PC-3 (cell line): ENCODE results near the gene ULBP2. TPM values are rescaled to one million over a fixed set of nuclear protein-coding genes. Genes with fewer than 3 reads are reported as not detected.

Source experiments
- ATAC-seq: fragments of 200-7000 bp; cut with Tn5 transposase; 2 replicates; pipeline ENCODE4 v1.9.1; 2020; ENCODE audit warnings: mild to moderate bottlenecking, moderate library complexity
- BruUV-seq: library from RNA; stranded (reverse); fragments of 400-500 nt; replicated peaks from 2 replicates; lab custom pipeline; 2021; lab: Mats Ljungman, UMichigan
- CTCF ChIA-PET: fragments of 300-600 bp; sonication (Branson Sonifier 250); formaldehyde crosslinking; loops from one replicate; lab custom pipeline; 2022; ENCODE audit warnings: antibody characterized with exemption; lab: Charles Lee
- POLR2A ChIA-PET: fragments of 300-600 bp; sonication (Branson Sonifier 250); formaldehyde crosslinking; loops from one replicate; lab custom pipeline; 2022; ENCODE audit warnings: antibody characterized with exemption; ENCODE audit not compliant: unreplicated experiment; lab: Charles Lee
- DNase-seq: peaks from one replicate; pipeline ENCODE4 v3.0.0-alpha.2; 2015
- H2AFZ ChIP-seq: fragments of 300-600 bp; sonication (generic); 2 replicates; pipeline ENCODE4 v1.6.0; 2016; ENCODE audit warnings: antibody characterized with exemption, low read length
- H3F3A ChIP-seq: fragments of 300-600 bp; sonication (generic); one replicate; pipeline ENCODE4 v1.6.0; 2017; ENCODE audit warnings: antibody characterized with exemption, low read length, control low read depth, mild to moderate bottlenecking; ENCODE audit not compliant: unreplicated experiment
- H3K27ac ChIP-seq: fragments of 300-600 bp; sonication (generic); 2 replicates; pipeline ENCODE4 v1.5.1; 2016; ENCODE audit warnings: mild to moderate bottlenecking, low read length
- H3K27me3 ChIP-seq: fragments of 300-600 bp; sonication (generic); 2 replicates; pipeline ENCODE4 v1.6.1; 2016; ENCODE audit warnings: low read length, mixed read lengths
- H3K36me3 ChIP-seq: fragments of 300-600 bp; sonication (generic); 2 replicates; pipeline ENCODE4 v1.6.1; 2016; ENCODE audit warnings: low read depth, mixed run types, low read length, mixed read lengths
- H3K4me1 ChIP-seq: fragments of 300-600 bp; sonication (generic); 2 replicates; pipeline ENCODE4 v1.5.1; 2016; ENCODE audit warnings: low read length; ENCODE audit not compliant: insufficient read depth
- H3K4me2 ChIP-seq: fragments of 300-600 bp; sonication (generic); 2 replicates; pipeline ENCODE4 v1.6.0; 2016; ENCODE audit warnings: low read length
- H3K4me3 ChIP-seq: fragments of 300-600 bp; sonication (generic); 2 replicates; pipeline ENCODE4 v1.5.1; 2016; ENCODE audit warnings: mild to moderate bottlenecking, low read length, mixed read lengths
- H3K79me2 ChIP-seq: fragments of 300-600 bp; sonication (generic); 2 replicates; pipeline ENCODE4 v1.6.1; 2017; ENCODE audit warnings: low read length, mixed read lengths
- H3K9ac ChIP-seq: fragments of 300-600 bp; sonication (generic); 2 replicates; pipeline ENCODE4 v1.6.0; 2016; ENCODE audit warnings: mild to moderate bottlenecking, low read length
- H3K9me2 ChIP-seq: fragments of 300-600 bp; sonication (generic); replicated peaks from 2 replicates; pipeline ENCODE4 v1.6.1; 2016; ENCODE audit warnings: mixed run types, low read length, mixed read lengths
- H3K9me3 ChIP-seq: fragments of 300-600 bp; sonication (generic); 2 replicates; pipeline ENCODE4 v1.6.1; 2016; ENCODE audit warnings: low read length, mixed read lengths
- H4K20me1 ChIP-seq: fragments of 300-600 bp; sonication (generic); 2 replicates; pipeline ENCODE4 v1.6.1; 2016; ENCODE audit warnings: low read length, mixed read lengths
- EZH2 ChIP-seq: fragments of 300-600 bp; sonication (generic); IDR thresholded peaks from one replicate; pipeline ENCODE4 v1.6.1; 2017; ENCODE audit warnings: antibody characterized with exemption, mild to moderate bottlenecking, low read length; ENCODE audit not compliant: unreplicated experiment
- EZH2phosphoT487 ChIP-seq: fragments of 300-600 bp; sonication (generic); IDR thresholded peaks from 2 replicates; pipeline ENCODE4 v1.6.1; 2018; ENCODE audit warnings: mild to moderate bottlenecking, antibody characterized with exemption, low read length, borderline replicate concordance
- intact Hi-C: fragments of 100-400 bp; cut with micrococcal nuclease; formaldehyde crosslinking; loops from 2 replicates; pipeline ENCODE4 v1.9.0; 2023
- total RNA-seq: library from RNA; depleted of rRNA; stranded (reverse); fragments of >200 nt; gene quantifications from 2 replicates; pipeline ENCODE4 v1.2.3, GENCODE V29; 2014
- TF ChIP-seq, protein P1 (sequence below): fragments of 300-600 bp; sonication (generic); conservative IDR thresholded peaks from 2 replicates; pipeline ENCODE4 v1.5.1; 2017; ENCODE audit warnings: antibody characterized with exemption, low read depth, mild to moderate bottlenecking, low read length

Gene ULBP2
- total RNA-seq, 1 experiment from 2014 or later: 8.1 TPM

DNA sequence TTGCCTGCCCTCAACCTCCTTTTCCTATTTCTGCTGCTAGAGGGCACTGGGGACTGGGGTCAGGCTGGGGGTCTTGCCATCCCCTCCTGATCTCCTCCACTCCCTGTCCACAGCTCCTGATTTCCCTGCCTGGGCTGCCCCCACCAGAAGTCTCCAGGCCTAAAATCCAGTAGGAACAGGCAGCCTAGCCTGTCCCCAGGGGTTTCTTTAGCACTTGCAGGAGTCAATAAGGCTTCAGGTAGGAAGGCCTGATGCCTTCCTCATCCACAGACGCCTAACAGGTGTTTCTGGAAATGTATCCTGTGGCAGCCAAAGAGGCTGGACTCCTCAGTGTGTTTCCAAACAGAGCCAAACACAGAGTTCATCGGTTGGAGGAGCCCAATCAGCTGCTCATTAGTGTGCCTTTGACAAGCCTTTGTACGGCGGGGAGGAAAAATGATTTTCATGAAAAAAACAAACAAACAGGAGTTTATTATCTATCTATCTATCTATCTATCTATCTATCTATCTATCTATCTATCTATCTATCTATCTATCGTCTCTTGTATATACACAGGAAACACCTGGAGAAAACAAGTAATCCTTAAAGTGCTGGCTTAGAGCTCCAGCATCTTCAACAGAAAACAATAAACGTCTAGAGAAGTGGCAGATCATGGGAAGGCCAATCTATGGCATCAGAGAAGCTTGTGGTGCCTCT, 40.2 kb upstream of the ULBP2 start:
- no peaks in the 10 kb centered on the region for H3K27me3 ChIP-seq
- H3K27ac ChIP-seq: no peak overlapping the region
- no peak for ATAC-seq
- TF ChIP-seq EZH2 (no peak), EZH2phosphoT487 (no peak)
- TF ChIP-seq, protein P1, sequence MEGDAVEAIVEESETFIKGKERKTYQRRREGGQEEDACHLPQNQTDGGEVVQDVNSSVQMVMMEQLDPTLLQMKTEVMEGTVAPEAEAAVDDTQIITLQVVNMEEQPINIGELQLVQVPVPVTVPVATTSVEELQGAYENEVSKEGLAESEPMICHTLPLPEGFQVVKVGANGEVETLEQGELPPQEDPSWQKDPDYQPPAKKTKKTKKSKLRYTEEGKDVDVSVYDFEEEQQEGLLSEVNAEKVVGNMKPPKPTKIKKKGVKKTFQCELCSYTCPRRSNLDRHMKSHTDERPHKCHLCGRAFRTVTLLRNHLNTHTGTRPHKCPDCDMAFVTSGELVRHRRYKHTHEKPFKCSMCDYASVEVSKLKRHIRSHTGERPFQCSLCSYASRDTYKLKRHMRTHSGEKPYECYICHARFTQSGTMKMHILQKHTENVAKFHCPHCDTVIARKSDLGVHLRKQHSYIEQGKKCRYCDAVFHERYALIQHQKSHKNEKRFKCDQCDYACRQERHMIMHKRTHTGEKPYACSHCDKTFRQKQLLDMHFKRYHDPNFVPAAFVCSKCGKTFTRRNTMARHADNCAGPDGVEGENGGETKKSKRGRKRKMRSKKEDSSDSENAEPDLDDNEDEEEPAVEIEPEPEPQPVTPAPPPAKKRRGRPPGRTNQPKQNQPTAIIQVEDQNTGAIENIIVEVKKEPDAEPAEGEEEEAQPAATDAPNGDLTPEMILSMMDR: no peak
- no peaks in the 10 kb centered on the region for H3K36me3 ChIP-seq
- intact Hi-C loops: no loop called here
- POLR2A ChIA-PET: no interaction called here
- no peaks in the 10 kb centered on the region for H4K20me1 ChIP-seq
- H3F3A ChIP-seq: no peaks in the 10 kb centered on the region
- BruUV-seq: no TSS peak
- H3K4me3 ChIP-seq: no peak overlapping the region
- no peak for DNase-seq
- H3K4me2 ChIP-seq: no peak overlapping the region
- H3K79me2 ChIP-seq: no peaks in the 10 kb centered on the region
- H2AFZ ChIP-seq: no peak overlapping the region
- H3K9ac ChIP-seq: no peak overlapping the region
- no peaks in the 10 kb centered on the region for H3K9me2 ChIP-seq
- CTCF ChIA-PET: no interaction called here
- H3K9me3 ChIP-seq: no peaks in the 10 kb centered on the region
- H3K4me1 ChIP-seq: peaks cover 15% of the 10 kb centered on the region

DNA sequence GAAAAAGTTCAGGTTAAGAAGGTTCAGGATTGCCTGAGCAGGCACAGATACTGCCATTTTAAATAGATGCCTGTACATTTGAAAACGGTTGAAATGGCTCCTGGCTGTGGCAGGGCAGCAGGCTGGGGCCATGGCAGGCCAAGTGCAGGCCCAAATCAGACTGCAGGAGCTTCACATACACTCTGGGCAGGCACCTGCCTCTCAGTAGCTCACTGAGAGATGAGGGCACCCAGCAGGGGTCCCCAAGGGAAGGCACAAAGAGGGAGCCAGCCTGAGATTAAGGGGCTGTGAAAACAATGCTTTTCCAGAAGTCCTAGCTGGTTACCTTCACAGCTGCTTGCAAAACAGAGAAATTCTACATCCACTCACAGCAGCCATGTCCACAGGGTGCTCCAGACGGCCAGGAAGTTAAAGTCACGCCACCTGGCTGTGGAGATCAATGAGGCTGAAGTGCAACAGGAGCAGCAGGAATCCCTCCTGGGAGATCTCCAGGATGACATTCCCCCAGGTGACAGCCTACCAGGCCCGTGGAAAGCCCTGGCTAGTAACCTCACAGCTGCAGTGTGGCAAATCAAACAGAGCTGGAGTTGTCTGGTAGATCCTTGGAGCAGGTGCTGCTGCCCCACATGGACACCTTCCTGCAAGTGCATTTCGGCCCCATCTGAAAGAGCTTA, 37.7 kb upstream of the ULBP2 start:
- BruUV-seq: no TSS peak
- no peaks in the 10 kb centered on the region for H3K27me3 ChIP-seq
- H3K36me3 ChIP-seq: no peaks in the 10 kb centered on the region
- H3K4me3 ChIP-seq: no peak overlapping the region
- no peaks in the 10 kb centered on the region for H3K9me2 ChIP-seq
- ATAC-seq (no peak), DNase-seq (no peak)
- no peaks in the 10 kb centered on the region for H3K9me3 ChIP-seq
- no peak overlapping the region for H3K4me2 ChIP-seq
- CTCF ChIA-PET: no interaction called here
- intact Hi-C loops: no loop called here
- TF ChIP-seq, protein P1: no peak
- TF ChIP-seq EZH2: no peak
- no peak for TF ChIP-seq EZH2phosphoT487
- H3K4me1 ChIP-seq: no peaks in the 10 kb centered on the region
- H3K79me2 ChIP-seq: no peaks in the 10 kb centered on the region
- no peak overlapping the region for H3K9ac ChIP-seq
- POLR2A ChIA-PET: no interaction called here
- no peak overlapping the region for H2AFZ ChIP-seq
- no peaks in the 10 kb centered on the region for H4K20me1 ChIP-seq
- H3F3A ChIP-seq: no peaks in the 10 kb centered on the region
- H3K27ac ChIP-seq: no peak overlapping the region
